HepG2 (cell line): ENCODE results near the gene ZNF514. TPM values are rescaled to one million over a fixed set of nuclear protein-coding genes. Genes with fewer than 3 reads are reported as not detected.

Source experiments
- ASH2L ChIP-seq: fragments of 300-600, 200-600 bp; sonication (generic); IDR thresholded peaks from 2 replicates; pipeline ENCODE4 v1.7.0; 2017; ENCODE audit warnings: low read depth, mild to moderate bottlenecking, moderate library complexity, mixed read lengths, low read length; ENCODE audit not compliant: insufficient read length
- CCDC6 ChIP-seq: sonication (generic); formaldehyde crosslinking; IDR thresholded peaks from 2 replicates; pipeline ENCODE4 v1.8.1; 2022; ENCODE audit warnings: mild to moderate bottlenecking, missing genetic modification reagents, moderate library complexity
- DZIP1 ChIP-seq: sonication (generic); formaldehyde crosslinking; IDR thresholded peaks from 2 replicates; pipeline ENCODE4 v1.5.0; 2020; ENCODE audit warnings: mild to moderate bottlenecking, missing genetic modification reagents
- EED ChIP-seq: sonication (generic); formaldehyde crosslinking; IDR thresholded peaks from 2 replicates; pipeline ENCODE4 v1.5.0; 2020; ENCODE audit warnings: mild to moderate bottlenecking, missing genetic modification reagents
- ELF4 ChIP-seq: sonication (generic); formaldehyde crosslinking; IDR thresholded peaks from 2 replicates; pipeline ENCODE4 v1.5.0; 2020; ENCODE audit warnings: missing genetic modification reagents, mild to moderate bottlenecking, moderate library complexity, borderline replicate concordance
- FOXK1 ChIP-seq: sonication (generic); formaldehyde crosslinking; IDR thresholded peaks from 2 replicates; pipeline ENCODE4 v1.4.0; 2020; ENCODE audit warnings: low read depth, missing genetic modification reagents, borderline replicate concordance
- GRHL1 ChIP-seq: sonication (generic); formaldehyde crosslinking; conservative IDR thresholded peaks from 2 replicates; pipeline ENCODE4 v1.8.0; 2022; ENCODE audit warnings: missing genetic modification reagents
- HNF1B ChIP-seq: sonication (generic); formaldehyde crosslinking; IDR thresholded peaks from 2 replicates; pipeline ENCODE4 v1.5.1; 2020; ENCODE audit warnings: mild to moderate bottlenecking, moderate library complexity, missing genetic modification reagents
- HNRNPUL1 ChIP-seq: fragments of 200-400 bp; formaldehyde crosslinking; IDR thresholded peaks from 2 replicates; pipeline ENCODE4 v1.6.1; 2017; ENCODE audit warnings: low read depth, mild to moderate bottlenecking, low read length, moderate library complexity
- KAT8 ChIP-seq: IDR thresholded peaks from 2 replicates; pipeline ENCODE4 v1.6.1; 2016; ENCODE audit warnings: missing genetic modification reagents, missing compliant biosample characterization
- MIXL1 ChIP-seq: IDR thresholded peaks from 2 replicates; pipeline ENCODE4 v1.6.1; 2016
- MLLT10 ChIP-seq: sonication (generic); formaldehyde crosslinking; IDR thresholded peaks from 2 replicates; pipeline ENCODE4 v1.4.0; 2020; ENCODE audit warnings: missing genetic modification reagents
- NONO ChIP-seq, 2 experiments: fragments of 450-650 bp in 1 of 2; sonication (generic) in 1 of 2; formaldehyde crosslinking in 1 of 2; IDR thresholded peaks in 1 of 2; conservative IDR thresholded peaks in 1 of 2; 2 replicates each; pipeline versions ENCODE4 v1.6.1 to v1.8.0; 2017 to 2022; ENCODE audit warnings: mild to moderate bottlenecking in 1 of 2, missing genetic modification reagents in 1 of 2, moderate library complexity in 1 of 2
- NR0B2 ChIP-seq: sonication (generic); formaldehyde crosslinking; IDR thresholded peaks from 2 replicates; pipeline ENCODE4 v1.4.0; 2020; ENCODE audit warnings: mild to moderate bottlenecking, missing genetic modification reagents
- PPARG ChIP-seq: conservative IDR thresholded peaks from 2 replicates; pipeline ENCODE4 v1.6.1; 2016; ENCODE audit warnings: missing biosample characterization, missing genetic modification reagents
- REPIN1 ChIP-seq: sonication (generic); formaldehyde crosslinking; IDR thresholded peaks from 2 replicates; pipeline ENCODE4 v1.8.0; 2022; ENCODE audit warnings: missing genetic modification reagents, low read depth, mild to moderate bottlenecking, borderline replicate concordance
- RNF219 ChIP-seq: sonication (generic); formaldehyde crosslinking; IDR thresholded peaks from 2 replicates; pipeline ENCODE4 v1.5.0; 2020; ENCODE audit warnings: mild to moderate bottlenecking, missing genetic modification reagents
- STAT5B ChIP-seq: sonication (generic); formaldehyde crosslinking; IDR thresholded peaks from 2 replicates; pipeline ENCODE4 v1.4.0; 2020; ENCODE audit warnings: missing genetic modification reagents
- ZNF138 ChIP-seq: sonication (generic); formaldehyde crosslinking; IDR thresholded peaks from 2 replicates; pipeline ENCODE4 v1.5.0; 2020; ENCODE audit warnings: mild to moderate bottlenecking, low read depth, missing genetic modification reagents
- polyA plus RNA-seq, 8 experiments: library from polyadenylated mRNA; depleted of rRNA in 3 of 8; stranded (reverse) in 7 of 8; unstranded in 1 of 8; fragments of >200 nt; fragmentation: Illumina TruSeq in 4 of 8; extraction: Trizol in 4 of 8; gene quantifications; 2 replicates each; pipeline versions ENCODE4 v1.2.1 to v1.2.3, GENCODE V29; 2011 to 2016; ENCODE audit warnings: low read depth in 4 of 8, missing spikeins in 1 of 8, mixed read lengths in 1 of 8; ENCODE audit not compliant: insufficient read depth in 1 of 8
- total RNA-seq, 5 experiments: library from RNA; depleted of rRNA; stranded (reverse); fragments of >200 nt; fragmentation: Illumina TruSeq; extraction: Trizol; gene quantifications; 2 replicates each; pipeline ENCODE4 v1.2.3, GENCODE V29; 2016; ENCODE audit warnings: low read depth in 1 of 5

Gene ZNF514
- total and polyA plus RNA-seq, 2 of the 13 experiments (the other 11 are each of a cell fraction or from before 2014, with no cell fraction given) = 15.2 to 18.7 TPM

- TF ChIP-seq EED (CRISPR knock-in tag) (no peak), HNF1B (CRISPR knock-in tag) (no peak), ASH2L (peak; percentile 9), ZNF138 (CRISPR knock-in tag) (no peak), MIXL1 (CRISPR knock-in tag) (no peak), HNRNPUL1 (no peak), CCDC6 (CRISPR knock-in tag) (no peak), GRHL1 (no peak), STAT5B (CRISPR knock-in tag) (no peak), REPIN1 (no peak), DZIP1 (CRISPR knock-in tag) (no peak), NONO (IDR thresholded peaks at IDR 0.05) (no peak), NONO (CRISPR knock-in tag; conservative IDR thresholded peaks at IDR 0.05) (no peak), NR0B2 (CRISPR knock-in tag) (no peak), PPARG (CRISPR knock-in tag) (no peak), ELF4 (CRISPR knock-in tag) (no peak), RNF219 (CRISPR knock-in tag) (0 out of 2 replicates have a peak, but pooled peaks have one; percentile 31), FOXK1 (CRISPR knock-in tag) (no peak), MLLT10 (no peak; the same call in 1 of the 2 replicates), KAT8 (no peak)
Observed at GRCh38 chr2:95166065-95166763, 6.6 kb upstream of the ZNF514 start (continued).
